Breast epithelium (tissue), 3 donors: ENCODE data around the gene OAF.

Source experiments
- CTCF ChIP-seq, 3 donors: fragments of 450-650 bp; IDR thresholded peaks; one replicate each; pipeline ENCODE4 v1.5.1; 2016 to 2017; ENCODE audit warnings: antibody characterized with exemption in 3 of 3, mild to moderate bottlenecking in 3 of 3, moderate library complexity in 3 of 3
- POLR2A ChIP-seq: fragments of 450-650 bp; IDR thresholded peaks from one replicate; pipeline ENCODE4 v1.6.1; 2016; ENCODE audit warnings: antibody characterized with exemption, mild to moderate bottlenecking, moderate library complexity
- POLR2AphosphoS5 ChIP-seq, 3 donors: sonication (generic); formaldehyde crosslinking; IDR thresholded peaks; one replicate each; pipeline ENCODE4 v1.6.1; 2017; ENCODE audit warnings: antibody characterized with exemption in 3 of 3

DNA sequence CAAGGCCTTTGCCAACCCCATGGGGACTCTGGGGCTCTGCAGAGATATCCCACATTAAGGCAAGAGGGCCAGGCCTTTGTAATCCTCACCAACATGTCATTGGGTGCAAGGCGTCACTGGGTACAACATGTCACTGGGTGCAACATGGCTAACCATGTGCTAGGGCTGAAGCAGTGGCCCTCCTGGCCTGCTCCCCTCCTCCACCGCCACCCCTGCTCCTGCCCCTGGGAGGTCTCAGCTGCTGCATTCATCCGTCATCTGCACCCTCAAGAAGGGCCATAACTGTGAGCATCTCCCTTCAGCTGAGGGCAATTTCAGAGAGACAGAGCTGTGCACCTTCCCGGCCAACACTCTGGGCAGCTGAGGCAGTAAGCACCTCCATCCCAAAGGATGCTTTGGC, 16.7 kb upstream of the OAF start:
- TF ChIP-seq POLR2A (no peak), CTCF (IDR thresholded peaks at IDR 0.05) (no peak), POLR2AphosphoS5 (IDR thresholded peaks at IDR 0.05) (no peak)
